H1 (cell line): ENCODE results near the gene FARP2. TPM values are rescaled to one million over a fixed set of nuclear protein-coding genes. Genes with fewer than 3 reads are reported as not detected.
A peak's percentile ranks its signal among the peaks of the same experiment; 100 is the strongest.

Source experiments
- CTCF ChIA-PET: fragments of 300-600 bp; sonication (Branson Sonifier 250); formaldehyde crosslinking; loops from one replicate; lab custom pipeline; 2021; ENCODE audit not compliant: partially characterized antibody; lab: Charles Lee
- POLR2A ChIA-PET: fragments of 300-600 bp; sonication (Branson Sonifier 250); formaldehyde crosslinking; loops from one replicate; lab custom pipeline; 2021; ENCODE audit warnings: inconsistent platforms; ENCODE audit not compliant: partially characterized antibody; lab: Charles Lee
- DNase-seq, 2 experiments: peaks; one replicate each; pipeline versions ENCODE4 v3.0.0 to v3.0.0-alpha.2; 2010 to 2022; ENCODE audit warnings: low spot score in 2 of 2, low read depth in 1 of 2, mixed read lengths in 1 of 2
- FAIRE-seq: peaks from 2 replicates; lab custom pipeline; 2011; peaks lifted over from hg19 to GRCh38; lab: Jason Lieb, UNC
- H2AFZ ChIP-seq: 2 replicates; pipeline ENCODE4 v1.8.1; 2012; ENCODE audit warnings: low read length, inconsistent platforms
- H2AK5ac ChIP-seq: 2 replicates; pipeline ENCODE4 v1.6.1; 2013; ENCODE audit warnings: low read depth, low read length
- H2BK120ac ChIP-seq: replicated peaks from 2 replicates; pipeline ENCODE3; 2013; ENCODE audit warnings: low read depth, low read length, inconsistent platforms
- H2BK12ac ChIP-seq: 2 replicates; pipeline ENCODE4 v1.6.1; 2013; ENCODE audit warnings: low read depth, low read length
- H2BK15ac ChIP-seq: 2 replicates; pipeline ENCODE4 v1.6.1; 2013; ENCODE audit warnings: low read length
- H2BK20ac ChIP-seq: 2 replicates; pipeline ENCODE4 v1.6.1; 2013; ENCODE audit warnings: low read length
- H2BK5ac ChIP-seq: 2 replicates; pipeline ENCODE4 v1.6.1; 2013; ENCODE audit warnings: low read depth, low read length
- H3K14ac ChIP-seq: 2 replicates; pipeline ENCODE4 v1.6.1; 2013; ENCODE audit warnings: inconsistent platforms; ENCODE audit not compliant: insufficient read length
- H3K18ac ChIP-seq: 2 replicates; pipeline ENCODE4 v1.6.1; 2013; ENCODE audit warnings: low read length; ENCODE audit errors: extremely low read depth
- H3K23ac ChIP-seq: 2 replicates; pipeline ENCODE4 v1.6.1; 2013; ENCODE audit warnings: inconsistent platforms; ENCODE audit not compliant: insufficient read length
- H3K23me2 ChIP-seq: 2 replicates; pipeline ENCODE4 v1.6.1; 2013; ENCODE audit warnings: low read depth, low read length
- H3K27ac ChIP-seq: 2 replicates; pipeline ENCODE4 v1.6.1; 2011; ENCODE audit warnings: low read depth, low read length, inconsistent platforms
- H3K27me3 ChIP-seq, 4 experiments: replicated peaks in 1 of 4; 1 replicate in 1 of 4; 2 replicates in 3 of 4; pipeline versions ENCODE4 v1.6.1 to v1.8.1; 2011 to 2013; ENCODE audit warnings: low read length in 3 of 4, mild to moderate bottlenecking in 3 of 4, inconsistent platforms in 2 of 4, mixed read lengths in 2 of 4, moderate library complexity in 1 of 4; ENCODE audit not compliant: control insufficient read depth in 3 of 4, insufficient read depth in 3 of 4; ENCODE audit errors: extremely low read depth in 1 of 4
- H3K36me3 ChIP-seq, 4 experiments: 2 replicates each; pipeline versions ENCODE4 v1.6.1 to v1.8.1; 2011 to 2013; ENCODE audit warnings: mild to moderate bottlenecking in 4 of 4, low read length in 3 of 4, moderate library complexity in 2 of 4, control low read depth in 1 of 4, inconsistent platforms in 1 of 4; ENCODE audit not compliant: insufficient read depth in 4 of 4, control insufficient read depth in 2 of 4
- H3K4ac ChIP-seq: replicated peaks from 2 replicates; pipeline ENCODE3; 2013; ENCODE audit warnings: low read length, low read depth, mixed read lengths, inconsistent platforms; ENCODE audit not compliant: insufficient read length
- H3K4me1 ChIP-seq, 4 experiments: replicated peaks in 1 of 4; 1 replicate in 1 of 4; 2 replicates in 3 of 4; pipeline versions ENCODE4 v1.6.1 to v1.8.1; 2011 to 2013; ENCODE audit warnings: low read length in 3 of 4, inconsistent platforms in 2 of 4, mixed read lengths in 1 of 4; ENCODE audit not compliant: insufficient read depth in 4 of 4, control insufficient read depth in 3 of 4
- H3K4me2 ChIP-seq, 2 experiments: 2 replicates each; pipeline versions ENCODE4 v1.6.1 to v1.8.1; 2011 to 2013; ENCODE audit warnings: low read depth in 2 of 2, low read length in 2 of 2, control low read depth in 1 of 2, inconsistent platforms in 1 of 2, mild to moderate bottlenecking in 1 of 2; ENCODE audit not compliant: insufficient read depth in 1 of 2
- H3K4me3 ChIP-seq, 4 experiments: fragments of 200-600, 300-600 bp in 1 of 4; sonication (generic), shearing (Covaris generic), sonication (Bioruptor Twin) in 1 of 4; 2 replicates each; pipeline versions ENCODE4 v1.5.1 to v1.8.1; 2011 to 2016; ENCODE audit warnings: low read length in 4 of 4, low read depth in 3 of 4, control low read depth in 2 of 4, inconsistent platforms in 2 of 4, mild to moderate bottlenecking in 2 of 4, mixed read lengths in 1 of 4, moderate library complexity in 1 of 4; ENCODE audit not compliant: insufficient read depth in 2 of 4; ENCODE audit errors: extremely low read depth in 1 of 4
- H3K56ac ChIP-seq: replicated peaks from 2 replicates; pipeline ENCODE3; 2013; ENCODE audit warnings: low read depth, mild to moderate bottlenecking, mixed read lengths, low read length, inconsistent platforms; ENCODE audit not compliant: insufficient read length
- H3K79me1 ChIP-seq: 2 replicates; pipeline ENCODE4 v1.6.1; 2013; ENCODE audit warnings: low read depth, low read length, control low read depth
- H3K79me2 ChIP-seq, 2 experiments: 2 replicates each; pipeline versions ENCODE4 v1.6.1 to v1.8.1; 2012 to 2013; ENCODE audit warnings: low read length in 2 of 2, mild to moderate bottlenecking in 2 of 2, inconsistent platforms in 1 of 2; ENCODE audit not compliant: insufficient read depth in 2 of 2, control insufficient read depth in 1 of 2
- H3K9ac ChIP-seq, 4 experiments: replicated peaks in 1 of 4; 1 replicate in 1 of 4; 2 replicates in 3 of 4; pipeline versions ENCODE4 v1.6.1 to v1.8.1; 2011 to 2013; ENCODE audit warnings: low read depth in 3 of 4, low read length in 3 of 4, control low read depth in 2 of 4, mild to moderate bottlenecking in 2 of 4, moderate library complexity in 2 of 4, inconsistent platforms in 1 of 4; ENCODE audit errors: extremely low read depth in 1 of 4
- H3K9me3 ChIP-seq, 2 experiments: 2 replicates each; pipeline versions ENCODE4 v1.6.1 to v1.8.1; 2012 to 2013; ENCODE audit warnings: mild to moderate bottlenecking in 2 of 2, moderate library complexity in 2 of 2, control low read depth in 1 of 2, inconsistent platforms in 1 of 2, low read depth in 1 of 2, low read length in 1 of 2, mixed read lengths in 1 of 2; ENCODE audit not compliant: insufficient read depth in 2 of 2
- H4K20me1 ChIP-seq, 2 experiments: replicated peaks in 1 of 2; 2 replicates each; pipeline versions ENCODE3 to v1.8.1; 2011 to 2013; ENCODE audit warnings: inconsistent platforms in 2 of 2, low read length in 2 of 2, mild to moderate bottlenecking in 1 of 2; ENCODE audit not compliant: insufficient read depth in 2 of 2, control insufficient read depth in 1 of 2
- H4K5ac ChIP-seq: 2 replicates; pipeline ENCODE4 v1.6.1; 2013; ENCODE audit warnings: low read length, low read depth, mixed read lengths, inconsistent platforms; ENCODE audit not compliant: insufficient read length
- H4K8ac ChIP-seq: 2 replicates; pipeline ENCODE4 v1.8.0; 2013; ENCODE audit warnings: mild to moderate bottlenecking, moderate library complexity, low read length, inconsistent platforms; ENCODE audit not compliant: insufficient read depth; ENCODE audit errors: extremely low read depth
- H4K91ac ChIP-seq: replicated peaks from 2 replicates; pipeline ENCODE3; 2013; ENCODE audit warnings: low read length, mixed read lengths, inconsistent platforms; ENCODE audit not compliant: insufficient read length
- E2F6 ChIP-seq: IDR thresholded peaks from 2 replicates; pipeline ENCODE4 v1.6.1; 2012; ENCODE audit warnings: inconsistent platforms
- RAD21 ChIP-seq, 2 experiments: IDR thresholded peaks in 1 of 2; conservative IDR thresholded peaks in 1 of 2; 2 replicates each; pipeline ENCODE4 v1.6.1; 2011; ENCODE audit warnings: low read depth in 2 of 2, low read length in 2 of 2, improper control_type of control experiment in 1 of 2, inconsistent platforms in 1 of 2, mild to moderate bottlenecking in 1 of 2, moderate library complexity in 1 of 2
- SP4 ChIP-seq: IDR thresholded peaks from 2 replicates; pipeline ENCODE4 v1.6.1; 2012; ENCODE audit warnings: low read length, inconsistent platforms
- TAF1 ChIP-seq: IDR thresholded peaks from 2 replicates; pipeline ENCODE4 v1.6.1; 2011; ENCODE audit warnings: mild to moderate bottlenecking, low read depth, low read length
- WGBS, 2 experiments: shearing (Covaris generic) in 1 of 2; methylation state at CpG; one replicate each; pipeline versions ENCODE4 v1.1.6 to v1.1.7; 2013 to 2015; ENCODE audit warnings: low lambda C conversion rate in 2 of 2, mixed read lengths in 2 of 2, inconsistent platforms in 1 of 2, low coverage in 1 of 2, missing lambda C conversion rate in 1 of 2; ENCODE audit not compliant: insufficient replicate concordance in 2 of 2, insufficient coverage in 1 of 2, insufficient read length in 1 of 2; ENCODE audit errors: extremely low coverage in 1 of 2, missing lambda C conversion rate in 1 of 2; 5-methylcytosine and 5-hydroxymethylcytosine counted together
- polyA plus RNA-seq, 7 experiments: library from polyadenylated mRNA; depleted of rRNA in 3 of 7; stranded (reverse) in 5 of 7; unstranded in 2 of 7; fragments of >200 nt in 5 of 7; fragments of 200-250 nt in 2 of 7; gene quantifications; 1 replicate in 5 of 7; 2 replicates in 1 of 7; 4 replicates in 1 of 7; pipeline versions ENCODE4 v1.2.1 to v1.2.3, GENCODE V29; 2011 to 2013; ENCODE audit warnings: missing spikeins in 2 of 7, mixed read lengths in 2 of 7
- total RNA-seq: library from RNA; stranded (reverse); fragmentation: NEBNext Ultra II Directional; extraction: Animal tissue kit (Norgen Biotek cat#: 25700); gene quantifications from 2 replicates; pipeline ENCODE4 v1.2.1, GENCODE V29; 2021

FARP2 gene
- total and polyA plus RNA-seq, 2 of the 8 experiments (the other 6 are each of a cell fraction or from before 2014, with no cell fraction given): 12.4 to 33.4 TPM

GRCh38 chr2:241519669-241520068, 163.6 kb downstream of the FARP2 start:
- Histone ChIP-seq H3K23ac (no peak overlapping the region), H3K79me1 (no peaks in the 10 kb centered on the region), H3K14ac (no peak overlapping the region), H3K36me3 (no peaks in the 10 kb centered on the region; a peak in 1 of 8 replicates), H3K18ac (no peak overlapping the region), H2BK120ac (no peak overlapping the region), H2BK5ac (no peak overlapping the region), H4K8ac (no peak overlapping the region), H2AFZ (no peak overlapping the region), H3K9ac (no peak overlapping the region), H3K9me3 (peaks cover 0 to 4% of the 10 kb centered on the region in 2 experiments; a peak in 1 of 4 replicates), H3K4me1 (no peaks in the 10 kb centered on the region), H3K23me2 (peaks cover 15% of the 10 kb centered on the region), H2BK12ac (no peak overlapping the region), H4K91ac (no peak overlapping the region), H3K27me3 (peaks cover 0 to 4% (median 0%) of the 10 kb centered on the region in 4 experiments; a peak in 2 of 7 replicates), H3K79me2 (no peaks in the 10 kb centered on the region), H2BK20ac (no peak overlapping the region), H3K27ac (no peak overlapping the region), H3K4me2 (no peak overlapping the region), H3K4me3 (no peak overlapping the region), H3K4ac (no peak overlapping the region), H2BK15ac (no peak overlapping the region), H4K5ac (no peak overlapping the region), H2AK5ac (no peak overlapping the region), H3K56ac (no peak overlapping the region), H4K20me1 (peaks cover 0 to 10% of the 10 kb centered on the region in 2 experiments)
- FAIRE-seq (no peak), DNase-seq (no peak)
- CTCF ChIA-PET: interaction anchor here (1.0 to 1.6 kb wide), 2 partner anchors 35 to 68 kb away, joined by 3 to 4 read pairs; no protein-coding TSS in a partner anchor
- TF ChIP-seq SP4 (no peak), TAF1 (no peak), E2F6 (no peak), RAD21 (IDR thresholded peaks at IDR 0.05 in 1 of 2, conservative IDR thresholded peaks at IDR 0.05 in 1 of 2; ENCODE audit: low read depth in 2 of 2, low read length in 2 of 2) (peak in 1 of 2 experiments; percentile 9; a peak in 1 of 4 replicates)
- WGBS, 2 experiments: 87% methylated on average over 11 of the region's 11 CpGs; no CpG with 5 or more reads in 1 of the 2 experiments
- POLR2A ChIA-PET: no interaction called here
